GM21381 (cell line): ENCODE results near the gene ZNF536.
"Not testable (repeated sequence)": the region's sequence is repeated elsewhere in the genome, so short reads cannot be mapped to it uniquely, and the experiment has no call there.

Experiments
- ATAC-seq: cut with Tn5 transposase; IDR thresholded peaks from one replicate; pipeline ENCODE4 v1.9.1; 2021; ENCODE audit warnings: mild to moderate bottlenecking, moderate library complexity; ENCODE audit not compliant: unreplicated experiment

ZNF536 gene

GRCh38 chr19:30471441-30471840, 99.3 kb downstream of the ZNF536 start:
- ATAC-seq = no peak

- ATAC-seq = no peak
These were observed 101.2 kb downstream of the ZNF536 start for GRCh38 chr19:30473334-30473867.

GRCh38 chr19:30476997-30477396, 104.8 kb downstream of the ZNF536 start:
- no peak for ATAC-seq

- ATAC-seq = no peak
These were observed 107.0 kb downstream of the ZNF536 start for GRCh38 chr19:30479231-30479630.

DNA sequence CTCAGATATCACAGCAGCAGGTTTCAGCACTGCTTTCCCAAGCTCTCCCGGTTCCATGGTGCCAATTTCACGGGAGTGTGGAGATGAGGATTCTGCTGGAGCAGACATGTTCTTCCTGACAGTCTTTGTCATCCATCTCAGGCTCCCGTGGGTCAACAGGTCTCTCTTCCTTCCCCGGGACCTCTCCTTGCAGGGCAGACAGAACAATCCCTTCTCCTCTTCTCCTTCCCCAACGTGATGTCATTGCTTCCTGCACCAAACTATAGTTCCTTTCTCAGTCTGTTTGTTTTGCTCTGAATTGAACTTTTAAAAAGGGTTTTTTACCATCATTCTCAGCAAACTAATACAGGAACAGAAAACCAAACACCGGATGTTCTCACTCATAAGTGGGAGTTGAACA, 107.9 kb downstream of the ZNF536 start:
- no peak for ATAC-seq

GRCh38 chr19:30481063-30481462, 108.9 kb downstream of the ZNF536 start:
- ATAC-seq = no peak

- no peak for ATAC-seq
These were observed 109.6 kb downstream of the ZNF536 start for GRCh38 chr19:30481823-30482222.

- no peak for ATAC-seq
These were observed 110.8 kb downstream of the ZNF536 start for GRCh38 chr19:30482956-30483355.

DNA sequence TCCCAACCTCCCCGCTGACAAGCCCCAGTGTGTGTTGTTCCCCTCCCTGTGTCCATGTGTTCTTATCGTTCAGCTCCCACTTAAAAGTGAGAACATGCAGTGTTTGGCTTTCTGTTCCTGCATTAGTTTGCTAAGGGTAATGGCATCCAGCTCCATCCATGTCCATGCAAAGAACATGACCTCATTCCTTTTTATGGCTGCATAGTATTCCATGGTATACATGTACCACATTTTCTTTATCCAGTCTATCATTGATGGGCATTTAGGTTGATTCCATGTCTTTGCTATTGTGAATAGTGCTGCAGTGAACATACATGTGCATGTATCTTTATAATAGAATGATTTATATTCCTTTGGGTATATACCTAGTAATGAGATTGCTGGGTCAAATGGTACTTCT, 114.1 kb downstream of the ZNF536 start:
- not testable (repeated sequence) for ATAC-seq

DNA sequence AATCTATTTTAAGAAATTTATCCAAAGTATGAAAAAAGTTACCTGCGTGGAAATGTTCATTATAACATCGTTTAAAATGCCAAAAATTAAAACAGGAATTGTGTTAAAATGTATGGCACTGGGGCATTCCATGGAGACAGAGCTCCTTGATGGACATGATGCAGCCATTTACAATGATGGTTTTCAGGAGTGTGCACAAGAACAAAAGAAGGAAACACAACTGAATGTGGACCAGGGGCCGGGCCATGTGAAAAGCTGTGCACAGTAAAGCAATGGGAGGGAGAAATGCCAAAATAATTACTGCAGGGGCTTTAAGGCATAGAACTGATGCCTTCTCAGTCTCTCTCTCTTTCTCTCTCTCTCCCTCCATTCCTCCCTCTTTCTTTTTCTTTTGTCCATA, 115.0 kb downstream of the ZNF536 start:
- no peak for ATAC-seq

GRCh38 chr19:30488191-30488590, 116.0 kb downstream of the ZNF536 start:
- no peak for ATAC-seq

DNA sequence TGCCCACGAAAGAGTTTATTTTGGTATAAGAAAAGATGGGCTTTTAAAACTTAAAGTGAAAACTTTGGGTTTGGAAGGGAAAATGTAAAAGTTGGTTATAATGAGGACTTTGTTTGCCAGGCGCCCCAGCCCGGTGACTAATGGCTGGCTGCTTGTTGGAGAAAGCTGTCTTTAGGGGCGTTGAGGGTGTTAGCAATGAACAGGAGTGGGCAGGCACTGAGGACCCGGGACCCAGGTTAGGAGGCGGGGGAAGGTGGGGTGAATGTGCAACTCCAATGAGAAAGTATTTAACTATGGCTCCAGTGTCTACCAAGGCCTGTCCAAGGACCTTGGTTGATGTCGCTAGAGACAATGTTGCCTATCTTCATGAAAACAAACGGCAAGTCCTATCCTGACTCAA, 118.6 kb downstream of the ZNF536 start:
- no peak for ATAC-seq

DNA sequence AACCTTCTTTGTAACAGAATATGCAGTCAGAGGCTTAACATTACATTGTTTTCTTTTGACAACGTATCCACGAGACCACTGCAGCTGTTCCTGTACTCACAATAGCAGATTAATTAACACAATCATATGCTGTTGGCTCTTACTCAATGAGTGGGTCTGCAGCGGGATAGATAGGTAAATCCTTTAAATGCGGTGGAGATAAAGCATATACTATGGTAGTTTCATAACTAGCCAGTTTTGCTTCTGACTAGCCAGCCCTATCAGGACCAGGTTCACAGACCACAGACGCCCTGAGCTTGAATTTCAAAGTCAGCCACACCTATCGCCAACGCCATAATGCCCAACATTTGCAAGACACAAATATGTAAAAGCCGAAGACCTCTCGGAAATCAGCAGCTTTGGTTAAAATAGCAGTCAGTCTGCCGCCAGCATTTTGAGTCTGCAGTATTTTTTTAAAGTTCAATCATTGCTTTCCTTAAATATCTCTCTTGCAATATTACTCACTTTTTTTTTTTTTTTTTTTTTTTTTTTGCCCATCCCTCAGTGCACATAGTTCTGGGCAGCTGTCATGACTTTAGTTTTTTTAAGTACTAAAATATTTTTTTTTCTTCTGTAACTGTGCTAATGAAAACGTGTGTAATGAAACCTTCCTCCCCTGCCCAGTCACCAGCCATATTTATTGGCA, 120.5 kb downstream of the ZNF536 start:
- ATAC-seq = no peak

DNA sequence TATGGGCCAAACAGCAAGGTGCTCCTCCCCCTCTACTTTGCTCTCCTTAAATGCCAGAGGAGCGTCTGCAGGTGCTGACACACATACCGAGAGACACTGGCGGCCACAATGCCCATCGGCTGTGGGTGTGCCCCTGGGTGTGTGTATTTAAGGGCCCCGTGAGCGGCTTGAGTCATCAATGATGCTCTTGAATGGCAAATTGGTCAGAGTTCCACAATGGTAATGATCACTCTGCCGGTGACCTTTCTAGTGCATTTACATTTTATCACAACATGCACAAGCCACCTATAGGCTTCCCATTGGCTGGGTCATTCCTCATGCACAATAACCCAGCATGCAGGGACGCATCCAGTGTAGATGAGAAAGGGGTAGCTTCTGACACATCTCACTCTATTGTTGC, 124.8 kb downstream of the ZNF536 start:
- no peak for ATAC-seq

GRCh38 chr19:30498085-30498484, 125.9 kb downstream of the ZNF536 start:
- not testable (repeated sequence) for ATAC-seq

DNA sequence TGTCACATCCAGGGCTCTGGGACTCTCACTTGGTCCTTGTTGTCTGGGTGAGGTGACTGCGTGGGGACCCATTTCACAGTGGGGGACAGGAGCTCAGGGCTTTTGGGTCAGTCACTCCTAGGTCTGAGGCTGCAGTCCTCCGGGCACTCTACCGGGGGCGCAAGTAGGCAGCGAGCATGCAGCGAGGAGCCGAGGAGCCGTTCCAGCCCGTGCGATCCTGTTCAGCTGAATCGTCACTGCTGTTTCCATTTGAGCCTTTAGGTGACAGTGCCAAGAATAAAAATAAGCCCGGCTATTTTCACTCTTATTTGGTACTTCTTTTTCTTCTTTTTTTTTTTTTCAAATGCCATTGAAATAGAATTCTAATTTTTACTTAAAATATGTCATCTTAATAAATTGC, 126.5 kb downstream of the ZNF536 start:
- no peak for ATAC-seq

DNA sequence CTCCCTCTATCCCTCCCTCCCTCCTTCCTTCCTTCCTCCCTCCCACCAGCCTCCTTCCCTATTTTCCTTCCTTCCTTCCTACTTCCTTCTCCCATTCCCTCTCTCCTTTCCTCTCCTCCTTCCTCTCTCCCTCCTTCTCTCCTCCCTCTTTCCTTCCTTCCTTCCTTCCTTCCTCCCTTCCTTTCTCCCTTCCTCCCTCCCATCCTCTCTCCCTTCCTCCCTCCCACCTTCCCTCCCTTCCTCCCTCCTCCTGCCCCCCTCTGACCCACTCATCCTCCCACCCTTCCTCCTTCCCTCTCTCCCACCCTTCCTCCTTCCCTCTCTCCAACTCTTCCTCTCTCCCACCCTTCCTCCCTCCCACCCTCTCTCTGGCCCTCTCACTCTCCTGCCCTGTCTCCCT, 132.1 kb downstream of the ZNF536 start:
- ATAC-seq = no peak

DNA sequence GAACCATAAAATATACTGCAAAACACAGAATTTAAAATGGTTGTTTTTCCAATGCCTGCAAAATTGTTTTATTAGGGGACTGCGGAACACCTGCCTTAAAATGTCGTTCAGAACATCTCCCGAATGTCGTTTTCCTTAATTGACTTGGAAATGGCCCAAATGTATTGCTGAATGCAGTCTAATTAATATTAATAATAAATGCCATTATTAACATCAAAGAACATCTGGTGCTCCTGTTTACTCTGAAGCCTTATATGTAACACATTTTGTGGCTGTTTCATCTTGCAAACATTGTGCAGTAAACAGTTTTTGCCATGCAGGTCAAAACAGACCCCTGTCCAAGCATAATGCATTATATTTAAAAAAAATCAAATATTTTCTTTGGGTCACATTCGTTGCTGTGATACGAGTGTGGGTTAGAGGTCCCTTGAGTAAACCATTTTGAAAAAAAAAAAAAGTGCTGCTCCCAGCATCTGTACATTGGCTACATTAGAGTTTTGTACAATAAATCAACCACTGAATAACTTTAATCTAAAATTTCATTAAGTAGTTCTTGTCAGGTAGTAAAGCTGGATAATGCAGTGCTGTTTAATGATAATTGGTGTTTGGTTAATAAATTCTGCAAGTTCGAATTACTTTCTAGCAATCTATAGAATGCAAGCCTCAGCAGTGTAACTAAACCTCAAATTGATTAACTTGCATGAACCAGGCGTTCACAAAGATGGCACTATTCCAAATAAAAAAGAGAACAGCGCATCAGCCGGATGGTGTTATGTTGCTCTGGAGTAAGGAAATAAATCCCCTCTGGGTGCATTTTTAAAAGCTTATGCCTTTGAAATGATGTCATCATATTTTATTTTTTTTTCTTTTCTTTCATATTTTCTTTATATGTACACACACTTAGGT, 140.2 kb downstream of the ZNF536 start:
- no peak for ATAC-seq

GRCh38 chr19:30513082-30513411, 140.9 kb downstream of the ZNF536 start:
- ATAC-seq = no peak

DNA sequence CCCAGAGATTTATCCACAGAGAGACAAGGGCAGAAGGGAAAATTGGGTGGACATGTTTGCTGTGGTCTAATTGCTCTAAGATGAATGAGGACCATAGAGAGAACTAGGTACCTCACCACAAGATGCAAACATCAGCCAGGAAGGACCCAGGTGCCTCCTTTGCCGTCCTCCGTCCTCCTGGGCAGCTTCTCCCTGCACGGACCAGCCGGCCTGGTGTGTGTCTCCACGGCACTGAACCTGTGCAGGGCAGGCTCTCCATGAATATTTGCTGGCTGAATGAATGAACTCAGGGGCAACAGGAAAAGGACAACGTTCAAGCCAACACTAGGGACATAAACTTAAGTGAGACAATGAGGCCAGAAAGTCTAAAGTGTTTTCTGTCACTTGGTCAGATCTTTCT, 143.9 kb downstream of the ZNF536 start:
- no peak for ATAC-seq

- ATAC-seq = no peak
These were observed 144.3 kb downstream of the ZNF536 start for GRCh38 chr19:30516531-30516930.

GRCh38 chr19:30518965-30519606, 146.9 kb downstream of the ZNF536 start:
- no peak for ATAC-seq
